ENCODE measurements around the gene OR2V2.

DNA sequence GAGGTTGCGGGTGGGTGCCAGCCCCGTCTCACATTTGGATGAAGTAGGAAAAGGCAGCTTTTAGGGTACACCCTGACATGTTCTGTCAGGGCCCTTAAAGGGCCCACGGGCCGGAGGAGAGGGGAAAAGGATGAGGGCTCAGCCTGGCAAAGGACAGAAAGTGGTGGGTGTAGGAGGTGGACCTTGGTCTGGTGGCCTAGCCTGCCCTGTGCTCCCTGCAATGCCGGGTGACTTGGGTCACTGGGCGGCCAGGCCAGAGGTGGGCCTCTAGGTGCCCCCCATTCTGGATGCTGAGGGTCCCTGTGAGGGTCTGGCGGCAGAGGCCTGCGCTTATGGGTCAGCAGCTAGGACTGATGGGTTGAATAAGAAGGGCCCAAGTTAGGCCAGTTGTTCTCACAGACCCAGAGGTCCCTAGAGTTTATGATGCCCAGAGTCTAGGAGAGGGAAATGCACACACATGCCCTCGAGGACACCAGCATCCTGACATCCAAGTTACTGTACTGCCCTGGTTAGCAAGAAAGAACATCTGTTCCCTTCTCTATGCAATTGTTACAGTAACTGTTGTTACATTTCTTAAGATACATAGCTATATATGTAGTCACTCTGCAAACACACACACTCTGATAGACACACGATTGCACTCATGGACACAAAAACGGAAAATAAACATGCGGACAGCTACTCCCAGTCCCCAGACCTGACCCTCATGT is 45.1 kb downstream of the OR2V2 start:
- no peak for TF ChIP-seq POLR2AphosphoS5 (IDR thresholded peaks at IDR 0.05; ENCODE audit: low read depth, low read length)
- TF ChIP-seq, protein P1, sequence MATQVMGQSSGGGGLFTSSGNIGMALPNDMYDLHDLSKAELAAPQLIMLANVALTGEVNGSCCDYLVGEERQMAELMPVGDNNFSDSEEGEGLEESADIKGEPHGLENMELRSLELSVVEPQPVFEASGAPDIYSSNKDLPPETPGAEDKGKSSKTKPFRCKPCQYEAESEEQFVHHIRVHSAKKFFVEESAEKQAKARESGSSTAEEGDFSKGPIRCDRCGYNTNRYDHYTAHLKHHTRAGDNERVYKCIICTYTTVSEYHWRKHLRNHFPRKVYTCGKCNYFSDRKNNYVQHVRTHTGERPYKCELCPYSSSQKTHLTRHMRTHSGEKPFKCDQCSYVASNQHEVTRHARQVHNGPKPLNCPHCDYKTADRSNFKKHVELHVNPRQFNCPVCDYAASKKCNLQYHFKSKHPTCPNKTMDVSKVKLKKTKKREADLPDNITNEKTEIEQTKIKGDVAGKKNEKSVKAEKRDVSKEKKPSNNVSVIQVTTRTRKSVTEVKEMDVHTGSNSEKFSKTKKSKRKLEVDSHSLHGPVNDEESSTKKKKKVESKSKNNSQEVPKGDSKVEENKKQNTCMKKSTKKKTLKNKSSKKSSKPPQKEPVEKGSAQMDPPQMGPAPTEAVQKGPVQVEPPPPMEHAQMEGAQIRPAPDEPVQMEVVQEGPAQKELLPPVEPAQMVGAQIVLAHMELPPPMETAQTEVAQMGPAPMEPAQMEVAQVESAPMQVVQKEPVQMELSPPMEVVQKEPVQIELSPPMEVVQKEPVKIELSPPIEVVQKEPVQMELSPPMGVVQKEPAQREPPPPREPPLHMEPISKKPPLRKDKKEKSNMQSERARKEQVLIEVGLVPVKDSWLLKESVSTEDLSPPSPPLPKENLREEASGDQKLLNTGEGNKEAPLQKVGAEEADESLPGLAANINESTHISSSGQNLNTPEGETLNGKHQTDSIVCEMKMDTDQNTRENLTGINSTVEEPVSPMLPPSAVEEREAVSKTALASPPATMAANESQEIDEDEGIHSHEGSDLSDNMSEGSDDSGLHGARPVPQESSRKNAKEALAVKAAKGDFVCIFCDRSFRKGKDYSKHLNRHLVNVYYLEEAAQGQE (IDR thresholded peaks at IDR 0.05; ENCODE audit: insufficient read depth in 1 of 2, low read depth in 2 of 2, low read length in 2 of 2), result no peak
- TF ChIP-seq TAF1 (IDR thresholded peaks at IDR 0.05; ENCODE audit: borderline replicate concordance, insufficient read depth, low read length), result no peak
- no peak for TF ChIP-seq SIN3A (IDR thresholded peaks at IDR 0.05; ENCODE audit: borderline replicate concordance, insufficient read depth, low read length)
- no peak for TF ChIP-seq FOXP2 (optimal IDR thresholded peaks at IDR 0.05; ENCODE audit: borderline replicate concordance, extremely low read depth, extremely low read length, insufficient read depth)

All from PFSK-1 (cell line).